IPS-20b (cell line): ENCODE results near the gene AFF2.

Experiments
- H3K27ac ChIP-seq: one replicate; pipeline ENCODE4 v1.5.1; 2013; ENCODE audit warnings: low read length
- H3K27me3 ChIP-seq: 2 replicates; pipeline ENCODE4 v1.6.1; 2013; ENCODE audit warnings: mild to moderate bottlenecking, low read length, inconsistent platforms; ENCODE audit not compliant: insufficient read depth
- H3K36me3 ChIP-seq: 2 replicates; pipeline ENCODE4 v1.6.1; 2013; ENCODE audit warnings: low read depth, mild to moderate bottlenecking, inconsistent platforms, low read length, moderate library complexity; ENCODE audit not compliant: insufficient read depth
- H3K4me1 ChIP-seq: 2 replicates; pipeline ENCODE4 v1.6.1; 2013; ENCODE audit warnings: mild to moderate bottlenecking, control low read depth, inconsistent platforms, low read length, moderate library complexity; ENCODE audit not compliant: insufficient read depth
- H3K4me3 ChIP-seq: 2 replicates; pipeline ENCODE4 v1.5.1; 2013; ENCODE audit warnings: mild to moderate bottlenecking, low read length, inconsistent platforms
- H3K9ac ChIP-seq: 2 replicates; pipeline ENCODE4 v1.6.1; 2013; ENCODE audit warnings: low read depth, mild to moderate bottlenecking, inconsistent platforms, low read length, moderate library complexity
- H3K9me3 ChIP-seq: 2 replicates; pipeline ENCODE4 v1.6.1; 2013; ENCODE audit warnings: mild to moderate bottlenecking, low read depth, low read length, inconsistent platforms; ENCODE audit not compliant: insufficient read depth

The AFF2 gene

GRCh38 chrX:148913971-148914370, 413.6 kb downstream of the AFF2 start:
- no peaks in the 10 kb centered on the region for H3K4me1 ChIP-seq
- H3K4me3 ChIP-seq = no peak overlapping the region
- no peaks in the 10 kb centered on the region for H3K27me3 ChIP-seq
- no peak overlapping the region for H3K27ac ChIP-seq
- H3K36me3 ChIP-seq = no peaks in the 10 kb centered on the region
- H3K9ac ChIP-seq = no peak overlapping the region
- no peaks in the 10 kb centered on the region for H3K9me3 ChIP-seq

- no peaks in the 10 kb centered on the region for H3K4me1 ChIP-seq
- no peak overlapping the region for H3K27ac ChIP-seq
- no peaks in the 10 kb centered on the region for H3K36me3 ChIP-seq
- H3K9me3 ChIP-seq = no peaks in the 10 kb centered on the region
- H3K4me3 ChIP-seq = no peak overlapping the region
- H3K9ac ChIP-seq = no peak overlapping the region
- H3K27me3 ChIP-seq = no peaks in the 10 kb centered on the region
Observed at GRCh38 chrX:148914783-148915182, 414.4 kb downstream of the AFF2 start.

GRCh38 chrX:148915474-148915873, 415.1 kb downstream of the AFF2 start:
- H3K9me3 ChIP-seq = no peaks in the 10 kb centered on the region
- H3K9ac ChIP-seq = no peak overlapping the region
- no peak overlapping the region for H3K27ac ChIP-seq
- H3K4me3 ChIP-seq = no peak overlapping the region
- H3K36me3 ChIP-seq = no peaks in the 10 kb centered on the region
- H3K4me1 ChIP-seq = no peaks in the 10 kb centered on the region
- H3K27me3 ChIP-seq = no peaks in the 10 kb centered on the region

- Histone ChIP-seq H3K4me1 (no peaks in the 10 kb centered on the region), H3K27me3 (no peaks in the 10 kb centered on the region), H3K4me3 (no peak overlapping the region), H3K9ac (no peak overlapping the region), H3K9me3 (no peaks in the 10 kb centered on the region), H3K36me3 (no peaks in the 10 kb centered on the region), H3K27ac (no peak overlapping the region)
Observed at GRCh38 chrX:148917441-148917840, 417.0 kb downstream of the AFF2 start.

GRCh38 chrX:148923631-148924030, 423.2 kb downstream of the AFF2 start:
- Histone ChIP-seq H3K9ac (no peak overlapping the region), H3K27ac (no peak overlapping the region), H3K4me3 (no peak overlapping the region), H3K36me3 (no peaks in the 10 kb centered on the region), H3K9me3 (no peaks in the 10 kb centered on the region), H3K27me3 (no peaks in the 10 kb centered on the region), H3K4me1 (no peaks in the 10 kb centered on the region)

- H3K27ac ChIP-seq = no peak overlapping the region
- no peak overlapping the region for H3K4me3 ChIP-seq
- no peaks in the 10 kb centered on the region for H3K9me3 ChIP-seq
- H3K36me3 ChIP-seq = no peaks in the 10 kb centered on the region
- no peak overlapping the region for H3K9ac ChIP-seq
- no peaks in the 10 kb centered on the region for H3K27me3 ChIP-seq
- no peaks in the 10 kb centered on the region for H3K4me1 ChIP-seq
Observed at GRCh38 chrX:148926371-148926770, 426.0 kb downstream of the AFF2 start.

- no peaks in the 10 kb centered on the region for H3K4me1 ChIP-seq
Observed at GRCh38 chrX:148928811-148929210, 428.4 kb downstream of the AFF2 start.

GRCh38 chrX:148929686-148930085, 429.3 kb downstream of the AFF2 start:
- Histone ChIP-seq H3K4me3 (no peak overlapping the region), H3K36me3 (no peaks in the 10 kb centered on the region), H3K9ac (no peak overlapping the region), H3K4me1 (no peaks in the 10 kb centered on the region), H3K27me3 (no peaks in the 10 kb centered on the region), H3K9me3 (no peaks in the 10 kb centered on the region), H3K27ac (no peak overlapping the region)

More at GRCh38 chrX:148928811-148929210, 428.4 kb downstream of the AFF2 start:
- Histone ChIP-seq H3K36me3 (no peaks in the 10 kb centered on the region), H3K27me3 (no peaks in the 10 kb centered on the region), H3K4me3 (no peak overlapping the region), H3K9me3 (no peaks in the 10 kb centered on the region), H3K27ac (no peak overlapping the region), H3K9ac (no peak overlapping the region)

GRCh38 chrX:148930206-148930729, 429.9 kb downstream of the AFF2 start:
- no peaks in the 10 kb centered on the region for H3K36me3 ChIP-seq
- no peak overlapping the region for H3K27ac ChIP-seq
- H3K4me3 ChIP-seq = no peak overlapping the region
- H3K9ac ChIP-seq = no peak overlapping the region
- H3K9me3 ChIP-seq = no peaks in the 10 kb centered on the region
- no peaks in the 10 kb centered on the region for H3K27me3 ChIP-seq
- no peaks in the 10 kb centered on the region for H3K4me1 ChIP-seq

- Histone ChIP-seq H3K27me3 (no peaks in the 10 kb centered on the region), H3K4me3 (no peak overlapping the region)
Observed at GRCh38 chrX:148933881-148934280, 433.5 kb downstream of the AFF2 start.

GRCh38 chrX:148938348-148938747, 437.9 kb downstream of the AFF2 start:
- Histone ChIP-seq H3K4me1 (no peaks in the 10 kb centered on the region), H3K9ac (no peak overlapping the region), H3K4me3 (no peak overlapping the region), H3K27me3 (no peaks in the 10 kb centered on the region), H3K36me3 (no peaks in the 10 kb centered on the region), H3K27ac (no peak overlapping the region), H3K9me3 (no peaks in the 10 kb centered on the region)

More at GRCh38 chrX:148933881-148934280, 433.5 kb downstream of the AFF2 start:
- Histone ChIP-seq H3K9me3 (no peaks in the 10 kb centered on the region), H3K4me1 (no peaks in the 10 kb centered on the region), H3K9ac (no peak overlapping the region), H3K27ac (no peak overlapping the region), H3K36me3 (no peaks in the 10 kb centered on the region)

- H3K9me3 ChIP-seq = no peaks in the 10 kb centered on the region
- no peak overlapping the region for H3K27ac ChIP-seq
- no peak overlapping the region for H3K9ac ChIP-seq
- H3K4me3 ChIP-seq = no peak overlapping the region
- H3K27me3 ChIP-seq = no peaks in the 10 kb centered on the region
- no peaks in the 10 kb centered on the region for H3K4me1 ChIP-seq
- no peaks in the 10 kb centered on the region for H3K36me3 ChIP-seq
Observed at GRCh38 chrX:148940411-148940996, 440.1 kb downstream of the AFF2 start.
